ENCODE results near the gene KRTAP5-8. TPM values are rescaled to one million over a fixed set of nuclear protein-coding genes. Genes with fewer than 3 reads are reported as not detected.
A peak's percentile ranks its signal among the peaks of the same experiment; 100 is the strongest.
"Not testable (repeated sequence)": the region's sequence is repeated elsewhere in the genome, so short reads cannot be mapped to it uniquely, and the experiment has no call there.

Gene KRTAP5-8
- total and polyA plus RNA-seq, 5 donors from 2014 or later, result 0.35 TPM; not detected in 4

GRCh38 chr11:71581826-71582225 is 44.0 kb downstream of the KRTAP5-8 start:
- H3K36me3 Mint-ChIP-seq, result no peaks in the 10 kb centered on the region
- no peak overlapping the region for H3K27ac ChIP-seq (ENCODE audit: insufficient read depth, low read length, poor library complexity, severe bottlenecking)
- peaks cover 5% of the 10 kb centered on the region for H3K27me3 Mint-ChIP-seq
- peaks cover 0 to 2% (median 0%) of the 10 kb centered on the region in 4 donors for H3K4me1 Mint-ChIP-seq
- no peak for ATAC-seq (ENCODE audit: low read depth in 2 of 2)
- H3K4me3 ChIP-seq (ENCODE audit: low read depth, low read length), result no peak overlapping the region
- H3K9me3 ChIP-seq (ENCODE audit: control insufficient read depth in 2 of 2, low read length in 2 of 2), result no peaks in the 10 kb centered on the region
- H3K4me3 Mint-ChIP-seq, result no peak overlapping the region
- no peaks in the 10 kb centered on the region for H3K9me3 Mint-ChIP-seq
- no peak for DNase-seq
- no peak overlapping the region for H3K27ac Mint-ChIP-seq
- H3K36me3 ChIP-seq (ENCODE audit: control insufficient read depth, insufficient read depth, low read length), result no peaks in the 10 kb centered on the region
- no peaks in the 10 kb centered on the region for H3K4me1 ChIP-seq (ENCODE audit: control insufficient read depth, insufficient read depth, low read length, poor library complexity, severe bottlenecking)
- H3K27me3 ChIP-seq (ENCODE audit: control insufficient read depth, insufficient read depth, low read length), result no peaks in the 10 kb centered on the region

- Histone ChIP-seq H3K4me3 (ENCODE audit: low read depth, low read length) (no peak within 1 kb of the TSS), H3K27ac (ENCODE audit: insufficient read depth, low read length, poor library complexity, severe bottlenecking) (no peak within 1 kb of the TSS), H3K36me3 (ENCODE audit: control insufficient read depth, insufficient read depth, low read length) (no peaks in the 10 kb centered on the region), H3K9me3 (ENCODE audit: control insufficient read depth in 2 of 2, low read length in 2 of 2) (no peaks in the 10 kb centered on the region), H3K27me3 (ENCODE audit: control insufficient read depth, insufficient read depth, low read length) (no peaks in the 10 kb centered on the region), H3K4me1 (ENCODE audit: control insufficient read depth, insufficient read depth, low read length, poor library complexity, severe bottlenecking) (no peaks in the 10 kb centered on the region)
- Mint-ChIP-seq H3K4me3 (no peak within 1 kb of the TSS), H3K36me3 (no peaks in the 10 kb centered on the region), H3K27me3 (peaks cover 5% of the 10 kb centered on the region), H3K27ac (peak within 1 kb of the TSS in 1 of 3 donors; percentile 63), H3K9me3 (no peaks in the 10 kb centered on the region), H3K4me1 (peaks cover 0 to 2% (median 0%) of the 10 kb centered on the region in 4 donors)
- no peak for ATAC-seq (ENCODE audit: low read depth in 2 of 2)
- DNase-seq, result no peak
Observed at GRCh38 chr11:71582309-71582895, 44.6 kb downstream of the KRTAP5-8 start, which contains the start of gene KRTAP5-11. KRTAP5-11 (minus strand) TSS chr11:71582875; CDS start chr11:71582837, 38 bp downstream.

GRCh38 chr11:71582969-71583368 is 45.1 kb downstream of the KRTAP5-8 start:
- H3K4me1 ChIP-seq (ENCODE audit: control insufficient read depth, insufficient read depth, low read length, poor library complexity, severe bottlenecking); H3K27me3 Mint-ChIP-seq; H3K27ac ChIP-seq (ENCODE audit: insufficient read depth, low read length, poor library complexity, severe bottlenecking); H3K36me3 Mint-ChIP-seq; H3K27me3 ChIP-seq (ENCODE audit: control insufficient read depth, insufficient read depth, low read length); H3K4me1 Mint-ChIP-seq; H3K9me3 ChIP-seq (ENCODE audit: control insufficient read depth in 2 of 2, low read length in 2 of 2); ATAC-seq (ENCODE audit: low read depth in 2 of 2); DNase-seq; H3K9me3 Mint-ChIP-seq; H3K36me3 ChIP-seq (ENCODE audit: control insufficient read depth, insufficient read depth, low read length); H3K4me3 ChIP-seq (ENCODE audit: low read depth, low read length); H3K4me3 Mint-ChIP-seq: not testable (repeated sequence)
- H3K27ac Mint-ChIP-seq, result peak overlapping the region in 1 of 3 donors; percentile 63

- not testable (repeated sequence) for ATAC-seq (ENCODE audit: low read depth in 2 of 2); H3K4me1 ChIP-seq (ENCODE audit: control insufficient read depth, insufficient read depth, low read length, poor library complexity, severe bottlenecking); H3K27me3 Mint-ChIP-seq; H3K4me3 Mint-ChIP-seq; H3K9me3 Mint-ChIP-seq; H3K4me1 Mint-ChIP-seq; H3K27ac ChIP-seq (ENCODE audit: insufficient read depth, low read length, poor library complexity, severe bottlenecking); H3K36me3 ChIP-seq (ENCODE audit: control insufficient read depth, insufficient read depth, low read length); H3K9me3 ChIP-seq (ENCODE audit: control insufficient read depth in 2 of 2, low read length in 2 of 2); H3K36me3 Mint-ChIP-seq; H3K27me3 ChIP-seq (ENCODE audit: control insufficient read depth, insufficient read depth, low read length); H3K27ac Mint-ChIP-seq; H3K4me3 ChIP-seq (ENCODE audit: low read depth, low read length); DNase-seq
Observed at GRCh38 chr11:71585673-71586072, 47.8 kb downstream of the KRTAP5-8 start.

- not testable (repeated sequence) for H3K4me3 ChIP-seq (ENCODE audit: low read depth, low read length); H3K4me3 Mint-ChIP-seq; H3K36me3 ChIP-seq (ENCODE audit: control insufficient read depth, insufficient read depth, low read length); H3K27me3 ChIP-seq (ENCODE audit: control insufficient read depth, insufficient read depth, low read length); H3K4me1 Mint-ChIP-seq; ATAC-seq (ENCODE audit: low read depth in 2 of 2); H3K9me3 ChIP-seq (ENCODE audit: control insufficient read depth in 2 of 2, low read length in 2 of 2); H3K36me3 Mint-ChIP-seq; H3K9me3 Mint-ChIP-seq; H3K27ac Mint-ChIP-seq; H3K4me1 ChIP-seq (ENCODE audit: control insufficient read depth, insufficient read depth, low read length, poor library complexity, severe bottlenecking); H3K27me3 Mint-ChIP-seq; H3K27ac ChIP-seq (ENCODE audit: insufficient read depth, low read length, poor library complexity, severe bottlenecking); DNase-seq
Observed at GRCh38 chr11:71588314-71588713, 50.5 kb downstream of the KRTAP5-8 start.

Other genes with a start within 250 kb of the KRTAP5-8 start
- 21.1 TPM for gene DHCR7, start 89.6 kb upstream of the KRTAP5-8 start, total RNA-seq
- gene DHCR7, start 89.6 kb upstream of the KRTAP5-8 start, polyA plus RNA-seq, result 10 to 100 TPM; 11.2 to 17.2 (median 14.7) TPM
- 151 TPM for gene NADSYN1, start 84.8 kb upstream of the KRTAP5-8 start, total RNA-seq
- gene NADSYN1, start 84.8 kb upstream of the KRTAP5-8 start, polyA plus RNA-seq, result 10 to 100 TPM; 35.1 to 43.1 (median 41.2) TPM
- not detected for gene KRTAP5-7, start 10.8 kb upstream of the KRTAP5-8 start, total RNA-seq
- not detected for gene KRTAP5-7, start 10.8 kb upstream of the KRTAP5-8 start, polyA plus RNA-seq
- 0.35 TPM for gene KRTAP5-9, start 10.4 kb downstream of the KRTAP5-8 start, total RNA-seq
- not detected for gene KRTAP5-9, start 10.4 kb downstream of the KRTAP5-8 start, polyA plus RNA-seq
- not detected for gene KRTAP5-10, start 27.5 kb downstream of the KRTAP5-8 start, total RNA-seq
- not detected for gene KRTAP5-10, start 27.5 kb downstream of the KRTAP5-8 start, polyA plus RNA-seq
- not detected for gene KRTAP5-11, start 44.9 kb downstream of the KRTAP5-8 start, total RNA-seq
- gene KRTAP5-11, start 44.9 kb downstream of the KRTAP5-8 start, polyA plus RNA-seq, result not detected